ENCODE measurements around the gene EFHC1. TPM values are rescaled to one million over a fixed set of nuclear protein-coding genes. Genes with fewer than 3 reads are reported as not detected.

The EFHC1 gene
- total and polyA plus RNA-seq, 2 donors from 2014 or later, result 25.4 to 33.9 TPM

DNA sequence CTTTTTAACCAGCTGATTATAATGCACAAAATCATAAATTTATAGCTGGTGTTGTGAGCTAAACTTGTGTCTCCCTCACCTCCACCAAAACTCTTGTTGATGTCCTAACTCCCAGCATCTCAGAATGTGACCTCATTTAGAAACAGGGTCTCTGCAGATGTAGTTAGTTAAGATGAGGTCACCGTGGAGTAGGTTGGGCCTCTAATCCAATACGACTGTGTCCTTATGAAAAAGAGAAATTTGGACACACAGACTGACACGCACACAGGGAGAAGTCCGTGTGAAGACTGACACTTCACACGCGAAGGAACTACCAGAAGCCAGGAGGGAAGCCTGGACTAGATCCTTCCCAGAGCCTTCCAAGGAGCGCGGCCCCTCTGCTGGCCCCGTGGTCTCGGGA is 110.2 kb downstream of the EFHC1 start:
- H3K4me1 ChIP-seq (ENCODE audit: control insufficient read depth in 2 of 3, insufficient read depth in 2 of 3, low read depth in 1 of 3, low read length in 3 of 3), result no peaks in the 10 kb centered on the region
- H3K9ac ChIP-seq (ENCODE audit: low read length in 3 of 3), result no peak overlapping the region
- no peaks in the 10 kb centered on the region for H3K9me3 ChIP-seq (ENCODE audit: control insufficient read depth in 2 of 3, insufficient read depth in 1 of 3, low read length in 3 of 3)
- DNase-seq (no peak), FAIRE-seq (no peak)
- peaks cover 0 to 8% (median 2%) of the 10 kb centered on the region in 3 donors for H3K36me3 ChIP-seq (ENCODE audit: control insufficient read depth in 2 of 3, insufficient read depth in 3 of 3, low read length in 3 of 3)
- no peaks in the 10 kb centered on the region for H3K27me3 ChIP-seq (ENCODE audit: control insufficient read depth, insufficient read depth, low read length)
- H3K27ac ChIP-seq (ENCODE audit: low read depth in 2 of 2, low read length in 2 of 2), result no peak overlapping the region
- H3K4me3 ChIP-seq (ENCODE audit: low read length in 3 of 3), result no peak overlapping the region
- intact Hi-C loops (cut with DNase I), result no loop called here
- TF ChIP-seq, protein P1, sequence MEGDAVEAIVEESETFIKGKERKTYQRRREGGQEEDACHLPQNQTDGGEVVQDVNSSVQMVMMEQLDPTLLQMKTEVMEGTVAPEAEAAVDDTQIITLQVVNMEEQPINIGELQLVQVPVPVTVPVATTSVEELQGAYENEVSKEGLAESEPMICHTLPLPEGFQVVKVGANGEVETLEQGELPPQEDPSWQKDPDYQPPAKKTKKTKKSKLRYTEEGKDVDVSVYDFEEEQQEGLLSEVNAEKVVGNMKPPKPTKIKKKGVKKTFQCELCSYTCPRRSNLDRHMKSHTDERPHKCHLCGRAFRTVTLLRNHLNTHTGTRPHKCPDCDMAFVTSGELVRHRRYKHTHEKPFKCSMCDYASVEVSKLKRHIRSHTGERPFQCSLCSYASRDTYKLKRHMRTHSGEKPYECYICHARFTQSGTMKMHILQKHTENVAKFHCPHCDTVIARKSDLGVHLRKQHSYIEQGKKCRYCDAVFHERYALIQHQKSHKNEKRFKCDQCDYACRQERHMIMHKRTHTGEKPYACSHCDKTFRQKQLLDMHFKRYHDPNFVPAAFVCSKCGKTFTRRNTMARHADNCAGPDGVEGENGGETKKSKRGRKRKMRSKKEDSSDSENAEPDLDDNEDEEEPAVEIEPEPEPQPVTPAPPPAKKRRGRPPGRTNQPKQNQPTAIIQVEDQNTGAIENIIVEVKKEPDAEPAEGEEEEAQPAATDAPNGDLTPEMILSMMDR (IDR thresholded peaks at IDR 0.05; ENCODE audit: borderline replicate concordance, extremely low read depth, insufficient read depth), result no peak

- FAIRE-seq (no peak), DNase-seq (no peak)
- no peaks in the 10 kb centered on the region for H3K27me3 ChIP-seq (ENCODE audit: control insufficient read depth, insufficient read depth, low read length)
- H3K27ac ChIP-seq (ENCODE audit: low read depth in 2 of 2, low read length in 2 of 2), result no peak overlapping the region
- peaks cover 0 to 8% (median 2%) of the 10 kb centered on the region in 3 donors for H3K36me3 ChIP-seq (ENCODE audit: control insufficient read depth in 2 of 3, insufficient read depth in 3 of 3, low read length in 3 of 3)
- TF ChIP-seq, protein P1 (IDR thresholded peaks at IDR 0.05; ENCODE audit: borderline replicate concordance, extremely low read depth, insufficient read depth), result no peak
- intact Hi-C loops (cut with DNase I), result no loop called here
- no peak overlapping the region for H3K4me3 ChIP-seq (ENCODE audit: low read length in 3 of 3)
- no peak overlapping the region for H3K9ac ChIP-seq (ENCODE audit: low read length in 3 of 3)
- H3K4me1 ChIP-seq (ENCODE audit: control insufficient read depth in 2 of 3, insufficient read depth in 2 of 3, low read depth in 1 of 3, low read length in 3 of 3), result no peaks in the 10 kb centered on the region
- no peaks in the 10 kb centered on the region for H3K9me3 ChIP-seq (ENCODE audit: control insufficient read depth in 2 of 3, insufficient read depth in 1 of 3, low read length in 3 of 3)
Observed at GRCh38 chr6:52531396-52531795, 111.3 kb downstream of the EFHC1 start.

DNA sequence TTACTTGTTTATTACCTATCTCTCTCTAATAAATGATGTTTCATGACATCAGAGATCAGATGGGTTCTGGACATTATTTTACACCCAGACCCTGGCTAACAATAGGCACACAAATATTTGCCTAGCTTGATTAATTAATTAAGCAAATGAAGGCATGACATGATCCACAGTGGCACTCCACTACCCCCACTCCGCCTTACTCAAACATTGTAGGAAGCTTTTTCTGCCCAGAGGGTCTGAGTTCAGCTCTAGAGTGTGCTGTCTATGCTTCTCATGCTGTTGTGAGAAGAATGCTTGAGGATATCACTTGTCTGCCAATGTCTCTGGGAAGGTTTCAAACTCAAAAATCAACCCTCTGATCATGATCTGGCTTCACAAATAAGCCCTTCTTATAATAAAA is 111.7 kb downstream of the EFHC1 start:
- Histone ChIP-seq H3K27me3 (ENCODE audit: control insufficient read depth, insufficient read depth, low read length) (no peaks in the 10 kb centered on the region), H3K4me3 (ENCODE audit: low read length in 3 of 3) (no peak overlapping the region), H3K9ac (ENCODE audit: low read length in 3 of 3) (no peak overlapping the region), H3K4me1 (ENCODE audit: control insufficient read depth in 2 of 3, insufficient read depth in 2 of 3, low read depth in 1 of 3, low read length in 3 of 3) (no peaks in the 10 kb centered on the region), H3K36me3 (ENCODE audit: control insufficient read depth in 2 of 3, insufficient read depth in 3 of 3, low read length in 3 of 3) (peaks cover 0 to 8% (median 2%) of the 10 kb centered on the region in 3 donors), H3K27ac (ENCODE audit: low read depth in 2 of 2, low read length in 2 of 2) (no peak overlapping the region), H3K9me3 (ENCODE audit: control insufficient read depth in 2 of 3, insufficient read depth in 1 of 3, low read length in 3 of 3) (no peaks in the 10 kb centered on the region)
- TF ChIP-seq, protein P1 (IDR thresholded peaks at IDR 0.05; ENCODE audit: borderline replicate concordance, extremely low read depth, insufficient read depth), result no peak
- intact Hi-C loops (cut with DNase I), result no loop called here
- no peak for DNase-seq
- no peak for FAIRE-seq

DNA sequence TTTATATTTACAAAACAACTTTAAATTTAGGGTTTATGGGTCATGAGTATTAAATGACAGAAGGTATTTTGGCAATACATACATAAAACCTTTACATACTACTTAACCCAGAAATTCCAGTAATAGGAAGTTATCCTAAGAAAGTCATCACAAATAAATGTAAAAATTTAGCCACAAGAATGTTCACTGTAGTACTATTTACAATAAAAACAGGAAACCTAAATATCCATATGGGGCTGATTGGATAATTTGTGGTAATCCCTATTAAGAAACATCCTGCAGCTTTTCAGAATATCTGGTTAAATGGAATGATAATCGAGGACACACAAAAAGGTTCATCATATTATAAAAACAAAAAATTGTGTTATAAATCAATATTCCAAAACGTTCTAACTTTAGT is 112.3 kb downstream of the EFHC1 start:
- H3K9ac ChIP-seq (ENCODE audit: low read length in 3 of 3), result no peak overlapping the region
- no peak overlapping the region for H3K4me3 ChIP-seq (ENCODE audit: low read length in 3 of 3)
- intact Hi-C loops (cut with DNase I), result no loop called here
- H3K9me3 ChIP-seq (ENCODE audit: control insufficient read depth in 2 of 3, insufficient read depth in 1 of 3, low read length in 3 of 3), result no peaks in the 10 kb centered on the region
- TF ChIP-seq, protein P1 (IDR thresholded peaks at IDR 0.05; ENCODE audit: borderline replicate concordance, extremely low read depth, insufficient read depth), result no peak
- H3K36me3 ChIP-seq (ENCODE audit: control insufficient read depth in 2 of 3, insufficient read depth in 3 of 3, low read length in 3 of 3), result peaks cover 0 to 8% (median 2%) of the 10 kb centered on the region in 3 donors
- no peaks in the 10 kb centered on the region for H3K27me3 ChIP-seq (ENCODE audit: control insufficient read depth, insufficient read depth, low read length)
- FAIRE-seq (no peak), DNase-seq (no peak)
- no peak overlapping the region for H3K27ac ChIP-seq (ENCODE audit: low read depth in 2 of 2, low read length in 2 of 2)
- H3K4me1 ChIP-seq (ENCODE audit: control insufficient read depth in 2 of 3, insufficient read depth in 2 of 3, low read depth in 1 of 3, low read length in 3 of 3), result peaks cover 0 to 2% (median 0%) of the 10 kb centered on the region in 3 donors

Data from kidney (tissue), 14 donors.